Activated CD4-positive, alpha-beta T cell treated with anti-CD3 and anti-CD28 coated beads, Interleukin-2, amount 50 U/mL, for 48 hours (primary cell): ENCODE measurements around the gene ANKRD34A.
"Not testable (repeated sequence)": the region's sequence is repeated elsewhere in the genome, so short reads cannot be mapped to it uniquely, and the experiment has no call there.

Experiments
- DNase-seq, 2 experiments: peaks; one replicate each; pipeline ENCODE4 v3.0.0-alpha.2; 2020

ANKRD34A gene

DNA sequence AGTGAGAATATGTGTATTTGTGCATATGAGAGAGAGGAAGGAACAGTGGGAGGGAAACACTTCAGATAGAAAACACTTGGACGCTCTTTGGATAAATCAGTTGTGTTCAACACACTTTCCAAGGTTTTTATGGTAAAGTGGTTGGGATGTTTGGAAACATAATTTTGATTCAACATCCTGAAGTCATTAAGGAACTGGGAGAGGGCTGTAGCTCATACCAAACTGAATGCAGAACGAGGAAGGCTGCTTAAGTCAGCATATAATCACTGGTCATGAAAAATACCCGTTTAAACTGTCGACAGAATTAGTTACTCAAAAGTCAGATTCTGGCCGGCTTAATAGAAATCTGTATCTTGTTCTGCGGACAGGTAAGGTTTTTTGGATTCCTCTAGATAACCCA, 21.5 kb downstream of the ANKRD34A start:
- DNase-seq: no peak

DNA sequence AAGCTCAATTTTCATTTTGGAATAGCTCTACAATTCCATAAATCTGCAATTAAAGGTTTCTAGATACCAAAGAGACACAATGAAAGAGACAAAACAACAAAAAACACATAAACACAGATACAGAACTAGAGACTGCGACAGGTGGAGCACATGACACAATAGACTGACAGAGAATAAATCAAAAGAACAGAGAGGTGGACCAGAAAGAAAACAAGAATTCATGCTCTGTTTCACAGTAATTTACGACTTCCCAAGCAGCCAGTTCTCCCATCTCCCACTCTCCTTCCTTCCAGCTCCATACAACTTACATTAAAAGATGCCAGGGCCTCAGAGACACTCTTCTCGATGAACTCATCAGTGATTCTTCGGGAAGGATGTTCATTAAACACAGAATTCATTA, 22.0 kb downstream of the ANKRD34A start:
- DNase-seq: no peak

DNA sequence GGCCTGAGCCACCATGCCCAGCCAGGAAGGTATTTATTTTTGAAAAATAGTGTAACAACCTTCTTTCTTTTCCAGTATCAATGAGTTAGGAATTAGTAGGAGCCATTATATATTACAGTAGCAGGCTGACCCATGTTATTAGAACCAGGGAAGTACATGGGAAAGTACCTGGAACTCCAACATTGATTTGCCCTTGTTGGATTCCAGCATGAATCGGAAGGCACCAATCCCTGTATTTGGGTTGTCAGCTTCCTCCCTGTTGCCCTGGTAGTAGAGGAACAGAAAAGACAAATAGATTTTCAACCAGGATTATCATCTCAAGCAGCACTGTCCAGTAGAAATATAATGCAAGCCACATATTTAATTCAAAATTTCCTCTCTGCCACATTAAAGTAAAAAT, 26.9 kb downstream of the ANKRD34A start:
- DNase-seq: no peak

DNA sequence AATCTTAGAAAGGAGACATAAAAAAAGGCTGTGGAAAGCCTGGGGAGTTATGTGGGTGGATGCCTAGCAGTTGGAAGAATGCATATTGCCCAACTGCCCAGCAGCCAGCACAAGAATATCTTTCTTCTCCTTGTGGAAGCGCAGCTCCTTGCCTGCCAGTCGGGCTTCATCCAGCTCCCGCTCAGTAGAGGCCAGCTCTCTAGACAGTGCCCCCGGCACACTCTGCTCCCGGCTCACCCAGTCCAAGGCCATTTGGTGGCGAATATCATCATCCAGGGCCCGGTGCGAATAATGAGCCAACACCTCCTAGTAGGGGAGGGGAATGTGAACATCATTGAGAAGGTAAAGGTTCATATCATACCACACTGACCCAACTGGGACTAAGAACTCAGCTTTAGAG, 28.1 kb downstream of the ANKRD34A start:
- no peak for DNase-seq

DNA sequence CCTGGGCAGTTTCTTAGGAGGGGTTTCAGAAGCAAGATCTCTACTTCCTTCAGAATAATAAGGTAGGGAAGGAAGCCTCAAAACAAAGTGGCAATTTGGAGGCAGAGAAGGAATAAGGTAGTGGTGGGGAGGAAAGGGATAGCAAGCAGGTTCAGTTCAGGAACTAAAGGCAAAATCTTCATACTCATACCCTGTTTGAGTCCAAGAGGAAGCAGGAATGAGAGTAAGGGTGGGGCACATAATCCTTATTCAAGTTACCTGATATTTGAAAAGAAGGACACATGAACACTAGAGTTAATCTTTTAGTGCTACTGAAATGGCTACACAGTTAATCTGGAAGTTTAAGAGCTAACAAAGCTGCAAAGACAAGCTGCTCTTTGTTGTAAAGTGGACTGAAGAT, 28.7 kb downstream of the ANKRD34A start:
- DNase-seq: no peak

DNA sequence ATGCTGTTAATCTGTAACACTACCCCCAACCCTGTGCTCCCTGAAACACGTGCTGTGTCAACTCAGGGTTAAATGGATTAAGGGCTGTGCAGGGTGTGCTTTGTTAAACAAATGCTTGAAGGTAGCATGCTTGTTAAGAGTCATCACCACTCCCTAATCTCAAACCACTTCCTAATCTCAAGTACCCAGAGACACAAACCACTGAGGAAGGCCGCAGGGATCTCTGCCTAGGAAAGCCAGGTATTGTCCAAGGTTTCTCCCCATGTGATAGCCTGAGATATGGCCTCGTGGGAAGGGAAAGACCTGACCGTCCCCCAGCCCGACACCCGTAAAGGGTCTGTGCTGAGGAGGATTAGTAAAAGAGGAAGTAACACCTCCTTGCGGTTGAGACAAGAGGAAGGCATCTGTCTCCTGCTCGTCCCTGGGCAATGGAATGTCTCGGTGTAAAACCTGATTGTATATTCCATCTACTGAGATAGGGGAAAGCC, 31.8 kb downstream of the ANKRD34A start:
- peak in 1 of 2 experiments; percentile 24 for DNase-seq

DNA sequence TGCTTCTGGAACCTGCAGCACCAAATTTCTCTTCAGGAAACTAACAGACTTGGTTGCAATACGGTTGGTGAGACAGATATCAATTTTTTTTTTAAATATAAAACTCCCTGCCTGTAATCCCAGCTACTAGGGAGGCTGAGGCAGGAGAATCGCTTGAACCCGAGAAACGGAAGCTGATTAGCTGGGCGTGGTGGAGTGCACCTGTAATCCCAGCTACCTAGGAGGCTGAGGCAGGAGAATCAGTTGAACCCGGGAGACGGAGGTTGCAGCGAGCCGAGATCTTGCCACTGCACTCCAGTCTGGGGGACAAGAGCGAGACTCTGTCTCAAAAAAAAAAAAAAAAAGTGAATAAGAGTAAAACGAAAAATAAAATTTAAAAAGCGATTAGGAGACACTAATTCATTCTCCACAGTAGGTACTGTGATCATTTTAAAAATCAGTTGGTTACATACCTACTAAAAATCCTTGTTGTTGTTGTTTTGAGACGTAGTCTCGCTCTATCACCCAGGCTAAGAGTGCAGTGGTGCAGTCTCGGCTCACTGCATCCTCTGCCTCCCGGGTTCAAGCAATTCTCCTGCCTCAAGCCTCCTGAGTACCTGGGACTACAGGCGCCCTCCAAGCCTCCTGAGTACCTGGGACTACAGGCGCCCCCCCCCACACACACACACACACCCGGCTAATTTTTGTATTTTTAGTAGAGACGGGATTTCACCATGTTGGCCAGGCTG, 36.3 kb downstream of the ANKRD34A start:
- DNase-seq: peak in 1 of 2 experiments; percentile 28

DNA sequence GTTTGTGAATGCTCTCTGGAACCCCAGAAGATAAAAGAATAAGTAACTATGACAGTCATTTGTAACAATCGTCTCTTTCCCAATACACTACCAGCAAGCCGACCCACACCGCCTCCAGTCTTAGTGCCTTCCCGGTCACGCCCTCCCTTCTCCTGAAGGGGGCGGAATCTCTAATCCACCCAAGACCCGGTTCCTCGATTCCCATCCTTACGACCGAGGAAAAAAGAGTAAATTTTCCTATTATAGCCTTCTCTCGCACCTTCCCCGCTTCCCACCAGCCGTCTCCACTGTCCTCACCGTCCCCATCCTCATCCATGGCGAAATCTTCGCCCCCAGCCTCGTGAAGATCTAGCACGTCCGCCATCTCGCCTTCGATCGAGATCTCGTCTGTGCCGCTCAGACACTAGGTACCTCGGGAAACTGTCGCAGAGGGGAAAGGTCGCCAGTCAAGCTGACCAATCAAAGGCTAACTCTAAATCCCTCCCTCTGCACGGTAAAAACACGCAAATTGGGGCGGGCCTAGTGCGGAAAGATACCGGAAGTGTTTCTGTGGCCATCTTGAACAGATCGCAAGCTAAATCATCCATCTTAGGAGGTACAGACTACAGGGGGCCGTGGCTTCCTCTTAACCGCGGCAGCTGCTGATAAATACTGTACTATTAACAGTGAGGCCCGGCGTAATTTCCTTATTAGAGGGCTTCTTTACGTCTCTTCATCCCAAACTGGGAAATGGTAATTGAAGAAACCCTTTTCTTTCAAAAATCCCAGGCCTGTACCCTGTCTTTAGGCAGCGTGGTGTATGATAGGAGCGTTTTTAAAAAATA, 37.1 kb downstream of the ANKRD34A start, which contains the start of gene RBM8A:
Gene RBM8A, minus strand, starts transcription at position 422 of the 824 bp plus-strand sequence. Its CDS starts 58 bp downstream, at position 364.
- peak; percentile 91 to 95 for DNase-seq

DNA sequence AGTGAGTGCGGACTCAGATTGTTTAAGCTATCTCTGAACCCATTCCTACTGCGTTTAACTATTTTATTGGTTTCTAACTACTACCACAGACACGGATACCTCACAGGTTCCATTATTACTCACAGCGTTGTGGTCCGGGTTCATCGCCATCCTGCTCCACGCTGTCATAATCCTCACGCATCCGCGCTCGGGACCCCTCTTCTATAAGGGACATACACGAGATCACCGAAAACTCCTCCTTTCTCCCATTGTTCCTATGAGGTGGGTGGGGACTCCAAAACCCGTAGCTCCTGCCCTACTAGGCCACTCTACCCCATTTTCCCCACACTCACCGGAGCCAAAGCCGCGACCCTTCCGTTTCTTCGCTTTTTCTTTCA, 37.7 kb downstream of the ANKRD34A start:
- DNase-seq: peak; percentile 55 to 65

DNA sequence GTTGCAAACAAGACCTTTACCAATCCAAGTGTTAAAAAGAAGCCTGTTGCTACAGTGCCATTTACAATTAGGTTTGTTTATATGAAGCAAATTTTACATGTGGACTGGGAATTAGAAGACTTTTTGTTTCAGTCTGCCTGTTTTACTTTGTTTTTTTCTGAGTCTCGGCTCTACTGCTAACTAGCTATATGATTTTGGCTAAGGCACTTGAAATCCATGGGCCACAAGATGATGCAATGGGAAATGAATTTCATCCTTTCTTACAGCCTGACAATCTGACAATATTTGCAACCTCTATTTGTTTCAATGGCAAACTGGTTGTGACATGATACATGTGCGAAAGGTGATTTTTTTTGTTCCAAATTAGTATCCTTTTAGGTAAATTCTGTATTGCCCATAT, 42.1 kb downstream of the ANKRD34A start:
- DNase-seq: no peak

DNA sequence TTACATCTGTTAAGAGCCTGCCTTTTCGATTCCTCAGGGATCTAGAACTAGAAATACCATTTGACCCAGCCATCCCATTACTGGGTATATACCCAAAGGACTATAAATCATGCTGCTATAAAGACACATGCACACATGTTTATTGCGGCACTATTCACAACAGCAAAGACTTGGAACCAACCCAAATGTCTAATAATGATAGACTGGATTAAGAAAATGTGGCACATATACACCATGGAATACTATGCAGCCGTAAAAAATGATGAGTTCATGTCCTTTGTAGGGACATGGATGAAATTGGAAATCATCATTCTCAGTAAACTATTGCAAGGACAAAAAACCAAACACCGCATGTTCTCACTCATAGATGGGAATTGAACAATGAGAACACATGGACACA, 44.1 kb downstream of the ANKRD34A start:
- DNase-seq: not testable (repeated sequence)

DNA sequence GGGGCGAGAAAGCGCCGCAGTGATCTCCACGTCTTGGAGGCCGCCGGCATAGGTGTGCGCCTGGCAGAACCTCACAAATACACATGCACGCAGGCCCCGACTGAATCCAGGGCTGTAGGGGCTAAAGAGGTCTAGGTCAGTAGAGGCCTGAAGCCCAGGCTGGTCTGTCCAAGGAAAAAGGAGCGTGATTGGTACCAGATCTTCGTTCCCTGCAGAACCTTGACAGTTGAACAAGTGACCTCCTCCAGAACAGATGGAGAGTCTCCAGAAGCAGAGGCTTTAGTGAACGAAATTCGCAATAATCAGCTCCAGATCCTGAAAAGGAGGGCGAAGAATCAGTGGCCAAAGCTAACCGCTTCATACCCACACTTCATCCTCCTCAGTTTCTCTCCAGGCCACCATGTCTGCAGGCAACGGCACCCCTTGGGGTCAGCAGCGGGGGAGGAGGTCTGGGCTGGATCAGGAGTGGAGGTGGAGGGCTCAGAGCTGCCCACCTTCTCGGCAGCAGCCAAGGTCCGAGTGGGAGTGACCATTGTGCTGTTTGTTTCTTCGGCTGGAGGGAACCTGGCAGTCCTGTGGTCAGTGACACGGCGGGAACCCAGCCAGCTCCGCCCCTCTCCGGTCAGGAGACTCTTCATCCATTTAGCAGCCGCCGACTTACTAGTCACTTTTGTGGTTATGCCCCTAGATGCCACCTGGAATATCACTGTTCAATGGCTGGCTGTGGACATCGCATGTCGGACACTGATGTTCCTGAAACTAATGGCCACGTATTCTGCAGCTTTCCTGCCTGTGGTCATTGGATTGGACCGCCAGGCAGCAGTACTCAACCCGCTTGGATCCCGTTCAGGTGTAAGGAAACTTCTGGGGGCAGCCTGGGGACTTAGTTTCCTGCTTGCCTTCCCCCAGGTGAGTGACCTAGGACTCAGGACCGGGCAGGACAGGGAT, 45.1 kb downstream of the ANKRD34A start:
- DNase-seq: peak in 1 of 2 experiments; percentile 46

DNA sequence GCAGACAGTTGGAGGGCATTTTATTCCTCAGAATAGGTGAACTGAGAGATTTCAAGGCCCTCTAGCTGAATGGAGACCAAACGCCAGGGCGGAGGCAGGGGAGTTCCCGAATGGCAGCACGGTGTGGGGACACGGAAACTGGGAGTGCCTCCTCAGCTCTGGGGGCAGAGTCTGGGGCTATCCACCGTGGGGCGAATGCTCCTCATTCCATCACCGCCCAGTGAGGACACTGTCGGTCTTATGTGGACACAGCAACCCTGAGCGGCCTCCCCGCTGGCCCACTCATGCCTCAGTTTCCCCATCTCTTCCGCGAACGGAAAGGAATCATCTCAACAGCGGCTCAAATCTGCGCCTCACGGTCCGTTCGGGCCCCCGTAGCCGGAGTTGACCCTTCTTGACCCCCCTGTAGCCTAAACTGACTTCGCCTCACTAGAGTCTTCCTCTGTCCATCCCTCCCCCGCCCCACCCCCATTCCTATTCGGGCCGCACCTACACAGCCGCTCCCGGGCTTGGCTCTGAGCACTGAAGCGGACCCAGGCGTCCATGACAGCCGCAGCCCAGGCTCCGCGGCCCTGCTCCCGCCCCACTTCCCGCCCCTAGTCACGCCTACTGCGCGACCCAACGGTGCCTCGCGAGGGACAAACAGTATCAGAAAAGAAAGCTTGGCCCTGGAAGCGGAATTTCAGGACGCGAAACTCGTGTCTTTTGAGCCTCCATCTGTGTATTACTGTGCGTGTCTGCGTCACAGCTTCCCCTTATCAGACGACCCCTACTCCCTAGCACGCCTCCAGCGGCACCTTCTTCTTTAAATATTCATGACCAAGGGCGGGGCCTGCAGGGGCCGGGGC, 46.0 kb downstream of the ANKRD34A start, which contains the start of gene PEX11B:
Gene PEX11B, minus strand, starts transcription at position 574 of the 848 bp plus-strand sequence. Its CDS starts 29 bp downstream, at position 545.
- peak; percentile 94 to 95 for DNase-seq

DNA sequence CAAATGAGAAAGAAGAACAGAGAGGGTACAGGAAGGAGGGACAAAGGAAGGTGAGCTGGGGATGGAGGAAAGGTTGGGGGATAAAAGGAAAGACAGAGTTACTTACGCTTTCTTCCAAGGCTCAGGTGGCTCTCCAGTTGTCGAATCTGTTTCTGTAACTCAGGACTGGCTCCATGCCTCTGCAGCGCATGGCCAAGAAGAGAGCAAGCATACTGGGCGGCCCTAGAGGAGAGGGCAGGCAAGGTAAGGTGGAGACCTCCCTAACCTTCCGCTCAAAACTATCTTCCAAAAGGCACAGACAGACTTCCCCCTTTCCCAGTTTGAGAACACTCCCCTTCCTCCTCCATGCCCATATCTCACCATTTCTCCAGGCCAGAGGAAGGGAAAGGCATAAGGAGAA, 46.8 kb downstream of the ANKRD34A start:
- no peak for DNase-seq

DNA sequence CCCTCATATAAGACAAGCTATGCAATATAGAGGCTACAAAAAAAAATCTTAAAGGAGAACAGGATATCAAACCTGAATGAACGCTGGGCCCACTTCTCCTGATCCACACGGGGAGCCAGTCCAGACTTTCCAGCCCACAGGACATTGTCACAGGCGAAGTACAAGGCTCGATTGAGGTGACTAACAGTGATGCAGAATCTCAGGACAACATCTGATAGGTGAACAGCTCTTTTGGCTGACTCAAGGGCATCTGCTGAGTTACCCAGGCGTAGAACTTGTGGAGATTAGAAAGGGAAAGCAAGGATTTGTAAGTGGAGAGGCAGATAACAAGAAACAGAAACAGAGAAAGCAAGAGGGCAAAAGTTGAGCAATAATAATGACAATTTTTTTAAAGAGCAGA, 47.6 kb downstream of the ANKRD34A start:
- DNase-seq: no peak

DNA sequence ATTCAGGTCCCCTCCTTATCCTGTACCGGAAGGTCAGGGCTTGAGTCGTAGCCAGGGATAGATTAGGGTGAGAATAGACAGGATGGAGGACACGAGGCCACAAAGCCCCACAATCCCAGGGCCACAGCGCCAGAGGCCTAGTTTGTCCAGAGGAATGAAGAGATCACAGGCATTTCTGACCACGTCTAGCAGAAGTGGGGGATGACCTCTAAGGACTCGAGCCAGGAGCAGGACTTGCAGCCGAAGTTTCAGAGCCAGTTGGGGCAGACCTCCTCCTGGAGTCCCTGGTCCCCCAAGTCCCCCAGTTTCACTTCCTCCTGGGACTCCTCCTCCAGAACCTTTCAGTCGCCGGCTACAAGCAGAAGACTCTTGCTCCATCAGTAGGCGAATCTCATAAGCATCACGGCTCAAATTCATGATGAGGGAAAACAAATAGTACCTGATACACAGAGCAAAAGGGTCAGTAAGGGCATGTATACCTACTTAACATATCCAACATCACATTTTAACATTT, 52.2 kb downstream of the ANKRD34A start:
- no peak for DNase-seq
